ENCODE measurements around the gene CASD1. TPM values are rescaled to one million over a fixed set of nuclear protein-coding genes. Genes with fewer than 3 reads are reported as not detected.

The CASD1 gene
- total and polyA plus RNA-seq, 3 experiments from 2014 or later, result 15.5 to 19.7 (median 18.9) TPM

DNA sequence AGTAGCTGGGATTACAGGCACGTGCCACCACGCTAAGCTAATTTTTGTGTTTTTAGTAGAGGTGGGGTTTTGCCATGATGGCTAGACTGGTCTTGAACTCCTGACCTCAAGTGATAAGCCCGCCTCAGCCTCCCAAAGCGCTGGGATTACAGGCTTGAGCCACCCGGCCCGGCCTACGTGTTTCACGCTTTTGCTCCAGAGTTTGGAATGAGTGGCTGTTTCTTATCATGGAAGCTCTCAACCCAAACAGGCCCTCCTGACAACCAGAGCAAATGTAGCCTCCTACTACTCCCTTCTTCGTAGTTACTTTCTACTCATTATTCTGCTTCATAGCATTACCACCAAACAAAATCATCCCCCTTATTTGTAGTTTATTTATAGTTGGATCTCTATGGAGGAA lies 26.8 kb upstream of the CASD1 start:
- no peak for DNase-seq
- H3K4me3 Mint-ChIP-seq, result no peak overlapping the region
- ChIA-PET CTCF (no interaction called here), POLR2A (no interaction called here)
- no peak overlapping the region for H3K27ac Mint-ChIP-seq
- no peaks in the 10 kb centered on the region for H3K36me3 ChIP-seq (ENCODE audit: insufficient read depth, low read length)
- H3K27me3 ChIP-seq (ENCODE audit: insufficient read depth, low read length, poor library complexity, severe bottlenecking), result no peaks in the 10 kb centered on the region
- no peak overlapping the region for H3K4me3 ChIP-seq (ENCODE audit: low read length)
- H3K36me3 Mint-ChIP-seq, result no peaks in the 10 kb centered on the region
- no peaks in the 10 kb centered on the region for H3K9me3 Mint-ChIP-seq
- no peaks in the 10 kb centered on the region for H3K9me3 ChIP-seq (ENCODE audit: low read length)
- H3K27ac ChIP-seq (ENCODE audit: low read depth, low read length), result no peak overlapping the region
- no peaks in the 10 kb centered on the region for H3K4me1 ChIP-seq (ENCODE audit: insufficient read depth, low read length)
- H3K27me3 Mint-ChIP-seq, result peaks cover 7 to 46% of the 10 kb centered on the region in 2 donors
- no peaks in the 10 kb centered on the region for H3K4me1 Mint-ChIP-seq

DNA sequence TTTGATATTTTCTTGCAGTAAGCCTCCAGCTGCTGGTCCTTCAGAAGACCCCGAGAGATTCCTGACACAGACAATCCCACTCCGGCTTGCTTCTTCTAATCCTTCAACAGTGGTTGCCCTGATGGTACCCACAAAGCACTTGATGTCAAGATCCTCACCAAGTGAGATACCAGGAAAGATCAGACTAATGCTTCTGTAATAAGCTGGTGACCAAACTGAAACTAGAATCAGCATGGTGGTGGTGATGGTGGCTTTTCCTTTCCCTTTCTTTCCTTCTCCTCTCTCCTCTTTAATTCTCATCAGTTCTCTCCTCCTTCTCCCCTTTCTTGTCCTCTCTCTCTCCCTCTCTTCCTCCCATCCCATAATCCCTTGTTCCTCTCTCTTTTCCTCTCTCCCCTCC lies 25.8 kb upstream of the CASD1 start:
- Mint-ChIP-seq H3K27ac (no peak overlapping the region), H3K27me3 (peaks cover 8 to 54% of the 10 kb centered on the region in 2 donors), H3K9me3 (no peaks in the 10 kb centered on the region), H3K4me1 (no peaks in the 10 kb centered on the region), H3K36me3 (peaks cover 0 to 4% (median 0%) of the 10 kb centered on the region in 3 donors), H3K4me3 (no peak overlapping the region)
- H3K36me3 ChIP-seq (ENCODE audit: insufficient read depth, low read length), result no peaks in the 10 kb centered on the region
- no peaks in the 10 kb centered on the region for H3K9me3 ChIP-seq (ENCODE audit: low read length)
- no peak overlapping the region for H3K4me3 ChIP-seq (ENCODE audit: low read length)
- H3K27ac ChIP-seq (ENCODE audit: low read depth, low read length), result no peak overlapping the region
- no peaks in the 10 kb centered on the region for H3K27me3 ChIP-seq (ENCODE audit: insufficient read depth, low read length, poor library complexity, severe bottlenecking)
- CTCF ChIA-PET, result no interaction called here
- H3K4me1 ChIP-seq (ENCODE audit: insufficient read depth, low read length), result no peaks in the 10 kb centered on the region
- no peak for DNase-seq
- POLR2A ChIA-PET, result no interaction called here

DNA sequence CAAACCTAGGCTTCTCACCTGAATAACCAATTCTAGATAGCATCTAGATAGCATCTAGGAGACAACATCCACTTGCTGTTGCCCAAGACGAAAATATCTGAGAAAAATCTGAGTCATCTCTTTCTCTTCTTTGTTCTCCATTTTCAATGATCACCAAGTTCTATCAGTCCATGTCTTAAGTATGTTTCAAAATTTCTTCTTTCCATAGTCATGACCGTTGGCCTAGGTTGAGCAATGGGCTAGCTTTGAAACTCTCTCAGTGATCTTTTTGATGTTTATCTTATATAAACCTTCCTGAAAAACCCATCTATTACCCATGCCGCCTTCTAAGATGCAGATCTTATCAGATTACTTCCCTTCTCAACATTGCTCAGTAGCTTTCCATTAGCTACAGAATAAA lies 23.4 kb upstream of the CASD1 start:
- POLR2A ChIA-PET, result no interaction called here
- H3K4me1 Mint-ChIP-seq, result no peaks in the 10 kb centered on the region
- peaks cover 0 to under 1% (median 0%) of the 10 kb centered on the region in 5 donors for H3K9me3 Mint-ChIP-seq

DNA sequence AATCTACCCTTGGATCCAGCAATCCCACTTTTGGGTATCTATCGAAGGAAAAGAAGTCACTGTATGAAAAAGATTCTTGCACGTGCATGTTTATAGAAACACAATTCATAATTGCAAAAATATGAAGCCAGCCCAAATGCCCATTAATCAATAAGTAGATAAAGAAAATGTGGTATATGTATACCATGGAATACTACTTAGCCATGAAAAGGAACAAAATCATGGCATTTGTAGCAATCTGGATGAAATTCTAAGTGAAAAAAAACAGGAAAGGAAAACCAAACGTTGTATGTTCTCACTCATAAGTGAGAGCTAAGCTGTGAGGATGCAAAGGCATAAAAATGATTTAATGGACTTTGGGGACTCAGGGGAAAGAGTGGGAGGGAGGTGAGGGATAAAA lies 18.2 kb upstream of the CASD1 start:
- Mint-ChIP-seq H3K4me3 (no peak overlapping the region), H3K36me3 (peaks cover 0 to 9% (median 0%) of the 10 kb centered on the region in 3 donors), H3K9me3 (peaks cover 0 to 4% (median 0%) of the 10 kb centered on the region in 5 donors), H3K4me1 (no peaks in the 10 kb centered on the region), H3K27ac (no peak overlapping the region), H3K27me3 (peaks cover 30 to 54% of the 10 kb centered on the region in 2 donors)
- Histone ChIP-seq H3K4me1 (ENCODE audit: insufficient read depth, low read length) (no peaks in the 10 kb centered on the region), H3K36me3 (ENCODE audit: insufficient read depth, low read length) (no peaks in the 10 kb centered on the region), H3K27me3 (ENCODE audit: insufficient read depth, low read length, poor library complexity, severe bottlenecking) (no peaks in the 10 kb centered on the region), H3K27ac (ENCODE audit: low read depth, low read length) (no peak overlapping the region), H3K4me3 (ENCODE audit: low read length) (no peak overlapping the region), H3K9me3 (ENCODE audit: low read length) (no peaks in the 10 kb centered on the region)
- CTCF ChIA-PET, result no interaction called here
- POLR2A ChIA-PET, result no interaction called here
- no peak for DNase-seq

More for the DNA sequence above, 23.4 kb upstream of the CASD1 start:
- peaks cover 16 to 58% of the 10 kb centered on the region in 2 donors for H3K27me3 Mint-ChIP-seq
- peaks cover 0 to 9% (median 0%) of the 10 kb centered on the region in 3 donors for H3K36me3 Mint-ChIP-seq
- CTCF ChIA-PET, result no interaction called here
- H3K4me1 ChIP-seq (ENCODE audit: insufficient read depth, low read length), result no peaks in the 10 kb centered on the region
- DNase-seq, result no peak
- H3K4me3 Mint-ChIP-seq, result no peak overlapping the region
- H3K27ac Mint-ChIP-seq, result no peak overlapping the region
- no peak overlapping the region for H3K4me3 ChIP-seq (ENCODE audit: low read length)
- no peaks in the 10 kb centered on the region for H3K9me3 ChIP-seq (ENCODE audit: low read length)
- no peaks in the 10 kb centered on the region for H3K27me3 ChIP-seq (ENCODE audit: insufficient read depth, low read length, poor library complexity, severe bottlenecking)
- no peak overlapping the region for H3K27ac ChIP-seq (ENCODE audit: low read depth, low read length)
- H3K36me3 ChIP-seq (ENCODE audit: insufficient read depth, low read length), result no peaks in the 10 kb centered on the region

DNA sequence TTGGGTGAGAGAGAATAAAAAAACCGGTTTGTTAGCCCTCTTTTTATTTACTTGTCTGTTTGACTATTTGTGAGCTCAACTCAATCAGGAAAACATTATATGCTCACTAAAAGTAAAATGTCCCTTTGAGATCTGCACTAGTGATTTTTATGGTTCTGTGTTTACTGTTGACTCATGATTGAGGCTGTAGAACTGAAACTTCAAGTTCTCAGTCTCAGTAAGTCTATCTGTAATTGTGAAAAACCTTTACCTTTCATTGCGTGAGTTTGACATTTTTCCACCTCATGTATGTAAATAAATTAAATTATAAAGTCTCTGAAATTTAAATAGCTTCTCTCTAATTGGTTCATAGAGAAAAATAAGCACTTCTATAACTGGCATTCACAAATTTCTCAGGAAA lies 17.0 kb upstream of the CASD1 start:
- no peak overlapping the region for H3K4me3 ChIP-seq (ENCODE audit: low read length)
- H3K27me3 ChIP-seq (ENCODE audit: insufficient read depth, low read length, poor library complexity, severe bottlenecking), result no peaks in the 10 kb centered on the region
- no peaks in the 10 kb centered on the region for H3K4me1 ChIP-seq (ENCODE audit: insufficient read depth, low read length)
- no peaks in the 10 kb centered on the region for H3K9me3 ChIP-seq (ENCODE audit: low read length)
- Mint-ChIP-seq H3K4me1 (no peaks in the 10 kb centered on the region), H3K4me3 (no peak overlapping the region), H3K27ac (no peak overlapping the region), H3K36me3 (peaks cover 0 to 16% (median 0%) of the 10 kb centered on the region in 3 donors), H3K27me3 (peaks cover 36 to 60% of the 10 kb centered on the region in 2 donors), H3K9me3 (peaks cover 0 to 4% (median 0%) of the 10 kb centered on the region in 5 donors)
- POLR2A ChIA-PET, result no interaction called here
- no peak for DNase-seq
- H3K27ac ChIP-seq (ENCODE audit: low read depth, low read length), result no peak overlapping the region
- CTCF ChIA-PET, result no interaction called here
- no peaks in the 10 kb centered on the region for H3K36me3 ChIP-seq (ENCODE audit: insufficient read depth, low read length)

DNA sequence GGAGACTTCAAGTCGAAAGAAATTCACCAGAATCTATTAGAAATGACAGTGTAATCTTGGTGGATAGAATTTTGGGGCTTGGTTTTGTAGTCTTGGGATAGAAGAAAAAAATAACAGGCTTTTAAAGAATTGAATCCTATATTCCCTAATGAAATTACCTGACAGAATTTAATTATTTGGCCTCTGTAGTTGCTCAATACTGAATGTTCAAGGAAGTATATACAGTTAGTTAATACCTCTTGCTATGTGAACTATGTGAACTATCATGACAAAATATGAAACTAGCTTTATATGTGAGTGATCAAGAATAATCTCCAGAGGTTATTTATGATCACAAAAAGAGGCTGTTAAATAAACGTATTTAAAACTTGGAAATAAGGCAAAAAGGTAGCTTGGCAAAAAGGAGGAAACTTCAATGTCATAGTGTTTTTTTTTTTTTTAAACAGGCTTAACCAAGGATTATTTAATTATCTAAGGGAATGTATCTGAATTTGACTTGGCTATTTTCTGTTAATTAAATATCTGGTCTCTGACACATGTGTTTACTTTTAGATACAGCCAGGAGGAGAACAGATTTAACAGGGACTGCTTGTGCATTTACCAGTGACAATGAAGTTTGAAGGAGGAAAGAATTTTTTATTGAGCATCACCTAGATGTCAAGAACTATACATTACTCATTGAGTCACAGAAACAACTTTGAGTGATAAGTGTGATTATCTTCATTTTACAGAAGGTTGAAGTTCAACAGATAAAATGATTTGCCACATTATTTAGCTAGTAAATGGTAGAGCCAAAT lies 11.5 kb upstream of the CASD1 start:
- Mint-ChIP-seq H3K27me3 (peaks cover 15 to 54% of the 10 kb centered on the region in 2 donors), H3K4me1 (no peaks in the 10 kb centered on the region), H3K4me3 (no peak overlapping the region), H3K36me3 (peaks cover 0 to 16% (median 0%) of the 10 kb centered on the region in 3 donors), H3K27ac (no peak overlapping the region), H3K9me3 (no peaks in the 10 kb centered on the region)
- no peak overlapping the region for H3K27ac ChIP-seq (ENCODE audit: low read depth, low read length)
- H3K27me3 ChIP-seq (ENCODE audit: insufficient read depth, low read length, poor library complexity, severe bottlenecking), result no peaks in the 10 kb centered on the region
- H3K9me3 ChIP-seq (ENCODE audit: low read length), result no peaks in the 10 kb centered on the region
- no peaks in the 10 kb centered on the region for H3K4me1 ChIP-seq (ENCODE audit: insufficient read depth, low read length)
- CTCF ChIA-PET, result no interaction called here
- no peak overlapping the region for H3K4me3 ChIP-seq (ENCODE audit: low read length)
- POLR2A ChIA-PET, result no interaction called here
- no peaks in the 10 kb centered on the region for H3K36me3 ChIP-seq (ENCODE audit: insufficient read depth, low read length)
- DNase-seq, result no peak

DNA sequence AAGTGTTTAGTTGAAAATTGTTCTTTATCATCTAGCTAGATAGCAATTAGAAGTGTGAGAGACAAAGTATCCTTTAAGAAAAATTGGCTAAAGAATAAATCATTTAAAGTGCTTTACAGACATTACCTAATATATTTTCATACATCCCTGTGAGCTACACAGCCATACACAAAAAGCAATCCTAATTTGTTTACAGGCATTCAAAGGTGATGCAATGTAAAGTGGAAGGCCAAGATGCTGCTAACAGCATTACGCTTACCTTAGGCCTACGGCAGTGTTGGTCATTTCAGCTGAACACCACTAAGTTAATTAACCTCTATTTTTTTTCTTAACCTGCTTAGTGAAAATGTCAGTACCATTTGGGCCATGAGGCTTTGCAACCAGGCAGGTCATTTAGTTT lies 10.7 kb upstream of the CASD1 start:
- Mint-ChIP-seq H3K27ac (no peak overlapping the region), H3K36me3 (peaks cover 0 to 16% (median 0%) of the 10 kb centered on the region in 3 donors), H3K9me3 (no peaks in the 10 kb centered on the region), H3K27me3 (peaks cover 14 to 50% of the 10 kb centered on the region in 2 donors), H3K4me3 (no peak overlapping the region), H3K4me1 (no peaks in the 10 kb centered on the region)
- DNase-seq, result no peak
- H3K4me1 ChIP-seq (ENCODE audit: insufficient read depth, low read length), result no peaks in the 10 kb centered on the region
- no peaks in the 10 kb centered on the region for H3K36me3 ChIP-seq (ENCODE audit: insufficient read depth, low read length)
- POLR2A ChIA-PET, result no interaction called here
- no peak overlapping the region for H3K4me3 ChIP-seq (ENCODE audit: low read length)
- no peak overlapping the region for H3K27ac ChIP-seq (ENCODE audit: low read depth, low read length)
- no peaks in the 10 kb centered on the region for H3K27me3 ChIP-seq (ENCODE audit: insufficient read depth, low read length, poor library complexity, severe bottlenecking)
- H3K9me3 ChIP-seq (ENCODE audit: low read length), result no peaks in the 10 kb centered on the region
- CTCF ChIA-PET, result no interaction called here

DNA sequence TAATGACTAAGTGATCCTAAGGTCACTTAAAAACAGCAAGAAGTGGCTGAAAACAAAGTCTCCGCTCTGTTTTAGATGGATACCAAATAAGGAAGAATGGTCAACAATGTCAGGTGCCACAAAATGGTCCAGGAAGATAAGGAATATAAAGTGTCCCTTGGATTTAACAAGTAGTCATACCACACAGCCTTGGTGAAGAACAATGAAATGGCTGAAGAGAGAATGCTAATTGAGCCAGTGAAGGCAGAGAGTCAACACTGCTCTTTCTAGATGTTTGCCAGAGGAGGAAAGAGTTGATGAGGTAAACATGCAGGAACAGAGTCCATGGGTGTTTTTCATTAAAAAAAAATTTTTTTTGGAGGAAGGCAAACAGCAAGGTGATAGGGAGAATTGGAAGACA lies 2.1 kb upstream of the CASD1 start:
- Histone ChIP-seq H3K36me3 (ENCODE audit: insufficient read depth, low read length) (no peaks in the 10 kb centered on the region), H3K27me3 (ENCODE audit: insufficient read depth, low read length, poor library complexity, severe bottlenecking) (no peaks in the 10 kb centered on the region), H3K9me3 (ENCODE audit: low read length) (no peaks in the 10 kb centered on the region), H3K4me3 (ENCODE audit: low read length) (no peak overlapping the region), H3K4me1 (ENCODE audit: insufficient read depth, low read length) (peaks cover 25% of the 10 kb centered on the region), H3K27ac (ENCODE audit: low read depth, low read length) (no peak overlapping the region)
- Mint-ChIP-seq H3K36me3 (peaks cover 0 to 3% (median 0%) of the 10 kb centered on the region in 3 donors), H3K9me3 (no peaks in the 10 kb centered on the region), H3K4me1 (peaks cover 27 to 37% (median 30%) of the 10 kb centered on the region in 3 donors), H3K4me3 (no peak overlapping the region), H3K27me3 (no peaks in the 10 kb centered on the region), H3K27ac (no peak overlapping the region)
- CTCF ChIA-PET, result no interaction called here
- POLR2A ChIA-PET, result no interaction called here
- DNase-seq, result no peak
